Liver (tissue), 3 donors: Measurements from ENCODE around the gene LGALS8.

Source experiments
- JUND ChIP-seq, 2 donors: IDR thresholded peaks; 2 replicates each; pipeline ENCODE4 v1.6.1; 2016; ENCODE audit warnings: antibody characterized with exemption in 2 of 2
- RAD21 ChIP-seq, 2 donors: IDR thresholded peaks; 2 replicates each; pipeline ENCODE4 v1.6.1; 2016; ENCODE audit warnings: antibody characterized with exemption in 2 of 2, mild to moderate bottlenecking in 2 of 2
- REST ChIP-seq: IDR thresholded peaks from 2 replicates; pipeline ENCODE4 v1.6.1; 2016; ENCODE audit warnings: antibody characterized with exemption, mild to moderate bottlenecking
- TAF1 ChIP-seq: conservative IDR thresholded peaks from 2 replicates; pipeline ENCODE4 v1.6.1; 2016; ENCODE audit warnings: antibody characterized with exemption, mild to moderate bottlenecking
- YY1 ChIP-seq: IDR thresholded peaks from 2 replicates; pipeline ENCODE4 v1.6.1; 2016; ENCODE audit warnings: antibody characterized with exemption, mild to moderate bottlenecking
- TF ChIP-seq, protein P1 (sequence below): fragments of 150-350 bp; IDR thresholded peaks from 2 replicates; pipeline ENCODE4 v1.5.1; 2017; ENCODE audit warnings: improper control_type of control experiment, low read depth, low read length; ENCODE audit not compliant: missing input control
- donor health status: healthy.
- donor health status: healthy.

DNA sequence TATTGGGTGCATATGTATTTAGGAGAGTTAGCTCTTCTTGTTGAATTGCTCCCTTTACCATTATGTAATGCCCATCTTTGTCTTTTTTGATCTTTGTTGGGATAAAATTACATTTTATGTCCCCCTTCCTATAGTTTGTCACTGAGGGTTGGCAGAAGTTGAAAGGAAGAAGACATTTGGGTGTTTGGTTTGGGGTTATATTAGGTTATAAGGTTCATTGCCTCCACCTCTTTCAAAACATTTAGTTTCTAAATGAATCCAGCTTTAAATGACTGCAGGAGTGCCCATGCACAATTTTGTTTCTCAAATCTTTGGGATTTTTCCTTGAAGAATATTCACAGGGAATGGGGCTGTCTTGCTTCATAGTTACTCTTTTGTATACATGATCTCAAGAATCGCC is 14.6 kb upstream of the LGALS8 start:
- TF ChIP-seq, protein P1, sequence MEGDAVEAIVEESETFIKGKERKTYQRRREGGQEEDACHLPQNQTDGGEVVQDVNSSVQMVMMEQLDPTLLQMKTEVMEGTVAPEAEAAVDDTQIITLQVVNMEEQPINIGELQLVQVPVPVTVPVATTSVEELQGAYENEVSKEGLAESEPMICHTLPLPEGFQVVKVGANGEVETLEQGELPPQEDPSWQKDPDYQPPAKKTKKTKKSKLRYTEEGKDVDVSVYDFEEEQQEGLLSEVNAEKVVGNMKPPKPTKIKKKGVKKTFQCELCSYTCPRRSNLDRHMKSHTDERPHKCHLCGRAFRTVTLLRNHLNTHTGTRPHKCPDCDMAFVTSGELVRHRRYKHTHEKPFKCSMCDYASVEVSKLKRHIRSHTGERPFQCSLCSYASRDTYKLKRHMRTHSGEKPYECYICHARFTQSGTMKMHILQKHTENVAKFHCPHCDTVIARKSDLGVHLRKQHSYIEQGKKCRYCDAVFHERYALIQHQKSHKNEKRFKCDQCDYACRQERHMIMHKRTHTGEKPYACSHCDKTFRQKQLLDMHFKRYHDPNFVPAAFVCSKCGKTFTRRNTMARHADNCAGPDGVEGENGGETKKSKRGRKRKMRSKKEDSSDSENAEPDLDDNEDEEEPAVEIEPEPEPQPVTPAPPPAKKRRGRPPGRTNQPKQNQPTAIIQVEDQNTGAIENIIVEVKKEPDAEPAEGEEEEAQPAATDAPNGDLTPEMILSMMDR, result no peak
- TF ChIP-seq YY1 (no peak), RAD21 (IDR thresholded peaks at IDR 0.05) (no peak), JUND (IDR thresholded peaks at IDR 0.05) (no peak), TAF1 (no peak), REST (no peak)
